Muscle layer of colon (tissue), 2 donors: ENCODE data around the gene NDRG3.

Source experiments
- H3K27ac ChIP-seq: one replicate; pipeline ENCODE4 v1.7.0; 2013; ENCODE audit warnings: low read depth, mild to moderate bottlenecking, low read length, moderate library complexity
- H3K27me3 ChIP-seq, 2 donors: one replicate each; pipeline ENCODE4 v1.7.0; 2013; ENCODE audit warnings: low read length in 2 of 2, mild to moderate bottlenecking in 2 of 2; ENCODE audit not compliant: insufficient read depth in 2 of 2, control insufficient read depth in 1 of 2
- H3K36me3 ChIP-seq: one replicate; pipeline ENCODE4 v1.7.0; 2013; ENCODE audit warnings: mild to moderate bottlenecking, low read length; ENCODE audit not compliant: insufficient read depth
- H3K4me1 ChIP-seq: one replicate; pipeline ENCODE4 v1.7.0; 2013; ENCODE audit warnings: mild to moderate bottlenecking, low read length; ENCODE audit not compliant: insufficient read depth
- H3K4me3 ChIP-seq, 2 donors: one replicate each; pipeline ENCODE4 v1.7.0; 2013; ENCODE audit warnings: low read length in 2 of 2, low read depth in 1 of 2, mild to moderate bottlenecking in 1 of 2, moderate library complexity in 1 of 2
- H3K9ac ChIP-seq: one replicate; pipeline ENCODE4 v1.7.0; 2013; ENCODE audit warnings: low read length
- H3K9me3 ChIP-seq: one replicate; pipeline ENCODE4 v1.7.0; 2013; ENCODE audit warnings: mild to moderate bottlenecking, low read length
- donor health status: abdominal sarcoma.
- donor health status: Adenocarcinoma of cecum.

Gene NDRG3

GRCh38 chr20:36778831-36779655 is 33.2 kb upstream of the NDRG3 start:
- Histone ChIP-seq H3K9me3 (no peaks in the 10 kb centered on the region), H3K4me3 (no peak overlapping the region), H3K36me3 (peaks cover 17% of the 10 kb centered on the region), H3K27ac (no peak overlapping the region), H3K27me3 (no peaks in the 10 kb centered on the region), H3K4me1 (peaks cover 4% of the 10 kb centered on the region), H3K9ac (no peak overlapping the region)

GRCh38 chr20:36777576-36777975 is 31.7 kb upstream of the NDRG3 start:
- Histone ChIP-seq H3K4me1 (peaks cover 11% of the 10 kb centered on the region), H3K36me3 (peaks cover 3% of the 10 kb centered on the region), H3K27ac (no peak overlapping the region), H3K27me3 (no peaks in the 10 kb centered on the region), H3K4me3 (no peak overlapping the region), H3K9me3 (no peaks in the 10 kb centered on the region), H3K9ac (no peak overlapping the region)

GRCh38 chr20:36777167-36777566 is 31.3 kb upstream of the NDRG3 start:
- Histone ChIP-seq H3K27me3 (no peaks in the 10 kb centered on the region), H3K9ac (no peak overlapping the region), H3K9me3 (no peaks in the 10 kb centered on the region), H3K4me3 (no peak overlapping the region), H3K27ac (no peak overlapping the region), H3K36me3 (no peaks in the 10 kb centered on the region), H3K4me1 (peaks cover 12% of the 10 kb centered on the region)

- H3K27me3 ChIP-seq = no peaks in the 10 kb centered on the region
- peaks cover 12% of the 10 kb centered on the region for H3K4me1 ChIP-seq
- no peak overlapping the region for H3K27ac ChIP-seq
- no peak overlapping the region for H3K4me3 ChIP-seq
- H3K9me3 ChIP-seq = no peaks in the 10 kb centered on the region
- no peaks in the 10 kb centered on the region for H3K36me3 ChIP-seq
- no peak overlapping the region for H3K9ac ChIP-seq
Observed at GRCh38 chr20:36775826-36776225, 29.9 kb upstream of the NDRG3 start.

GRCh38 chr20:36775196-36775595 is 29.3 kb upstream of the NDRG3 start:
- no peak overlapping the region for H3K27ac ChIP-seq

GRCh38 chr20:36773597-36774390 is 27.9 kb upstream of the NDRG3 start, which contains the start of gene DSN1:
Gene DSN1 (minus strand): TSS chr20:36773763. CDS start chr20:36771458, 2,305 bp downstream.
- Histone ChIP-seq H3K27ac (peak within 1 kb of the TSS; percentile 92), H3K9ac (peak within 1 kb of the TSS; percentile 94), H3K9me3 (no peaks in the 10 kb centered on the region), H3K27me3 (no peaks in the 10 kb centered on the region), H3K4me1 (peaks cover 12% of the 10 kb centered on the region), H3K4me3 (peak within 1 kb of the TSS; percentile 55 to 88), H3K36me3 (no peaks in the 10 kb centered on the region)

More at GRCh38 chr20:36775196-36775595, 29.3 kb upstream of the NDRG3 start:
- Histone ChIP-seq H3K4me1 (peaks cover 12% of the 10 kb centered on the region), H3K9ac (no peak overlapping the region), H3K36me3 (no peaks in the 10 kb centered on the region), H3K27me3 (no peaks in the 10 kb centered on the region), H3K9me3 (no peaks in the 10 kb centered on the region), H3K4me3 (no peak overlapping the region)

- H3K36me3 ChIP-seq = no peaks in the 10 kb centered on the region
- peak overlapping the region; percentile 55 to 88 for H3K4me3 ChIP-seq
- H3K4me1 ChIP-seq = peaks cover 12% of the 10 kb centered on the region
- no peaks in the 10 kb centered on the region for H3K9me3 ChIP-seq
- H3K9ac ChIP-seq = peak overlapping the region; percentile 94
- peak overlapping the region; percentile 92 for H3K27ac ChIP-seq
- H3K27me3 ChIP-seq = no peaks in the 10 kb centered on the region
Observed at GRCh38 chr20:36773107-36773596, 27.3 kb upstream of the NDRG3 start.

GRCh38 chr20:36770680-36771079 is 24.8 kb upstream of the NDRG3 start:
- Histone ChIP-seq H3K27me3 (no peaks in the 10 kb centered on the region), H3K4me1 (peaks cover 8% of the 10 kb centered on the region), H3K36me3 (no peaks in the 10 kb centered on the region), H3K9ac (no peak overlapping the region), H3K9me3 (no peaks in the 10 kb centered on the region), H3K27ac (no peak overlapping the region), H3K4me3 (no peak overlapping the region)

- Histone ChIP-seq H3K27me3 (no peaks in the 10 kb centered on the region), H3K9me3 (no peaks in the 10 kb centered on the region), H3K4me3 (no peak overlapping the region), H3K27ac (no peak overlapping the region), H3K9ac (no peak overlapping the region), H3K36me3 (no peaks in the 10 kb centered on the region), H3K4me1 (peaks cover 8% of the 10 kb centered on the region)
Observed at GRCh38 chr20:36768768-36769430, 23.0 kb upstream of the NDRG3 start.

- Histone ChIP-seq H3K27me3 (no peaks in the 10 kb centered on the region), H3K36me3 (no peaks in the 10 kb centered on the region), H3K9ac (no peak overlapping the region), H3K4me1 (no peaks in the 10 kb centered on the region), H3K9me3 (no peaks in the 10 kb centered on the region), H3K4me3 (no peak overlapping the region), H3K27ac (no peak overlapping the region)
Observed at GRCh38 chr20:36761125-36761524, 15.2 kb upstream of the NDRG3 start.

- Histone ChIP-seq H3K36me3 (no peaks in the 10 kb centered on the region), H3K9me3 (no peaks in the 10 kb centered on the region), H3K9ac (no peak overlapping the region), H3K4me1 (no peaks in the 10 kb centered on the region), H3K4me3 (no peak overlapping the region), H3K27me3 (no peaks in the 10 kb centered on the region), H3K27ac (no peak overlapping the region)
Observed at GRCh38 chr20:36760647-36761046, 14.8 kb upstream of the NDRG3 start.
